ENCODE data around the gene ZNF611. TPM values are rescaled to one million over a fixed set of nuclear protein-coding genes. Genes with fewer than 3 reads are reported as not detected.
A peak's percentile ranks its signal among the peaks of the same experiment; 100 is the strongest.
"Not testable (repeated sequence)": the region's sequence is repeated elsewhere in the genome, so short reads cannot be mapped to it uniquely, and the experiment has no call there.

Gene ZNF611
- 11.9 and 15.7 TPM in 2 replicates for total RNA-seq

- DNase-seq = peak; percentile 97
These were observed at the start of gene ZNF611 for GRCh38 chr19:52734893-52735661. Gene ZNF611 (minus strand): TSS chr19:52735044. CDS start chr19:52715894, 19,150 bp downstream.

GRCh38 chr19:52782864-52783263, 48.0 kb upstream of the ZNF611 start:
- DNase-seq = not testable (repeated sequence)

DNA sequence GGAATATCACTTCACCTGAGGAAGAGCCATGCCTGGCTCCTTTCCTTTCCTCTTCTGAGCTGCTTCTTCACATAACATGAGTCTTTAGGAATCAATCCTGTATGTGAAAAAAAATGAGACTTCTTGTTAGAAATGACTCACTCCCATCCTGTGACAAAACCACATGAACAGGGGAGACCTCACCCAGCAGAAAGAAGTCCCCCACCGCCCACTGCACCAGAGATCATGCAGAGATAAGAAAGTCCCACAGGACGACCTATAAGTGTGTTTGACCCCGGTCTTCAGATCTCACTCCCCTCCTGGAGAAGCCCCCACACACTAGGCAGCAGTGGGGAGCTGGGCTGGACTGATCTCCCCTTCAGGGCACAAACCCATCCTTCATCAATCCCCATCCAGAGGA, 44.0 kb upstream of the ZNF611 start:
- no peak for DNase-seq

GRCh38 chr19:52756447-52756846, 21.6 kb upstream of the ZNF611 start:
- not testable (repeated sequence) for DNase-seq

DNA sequence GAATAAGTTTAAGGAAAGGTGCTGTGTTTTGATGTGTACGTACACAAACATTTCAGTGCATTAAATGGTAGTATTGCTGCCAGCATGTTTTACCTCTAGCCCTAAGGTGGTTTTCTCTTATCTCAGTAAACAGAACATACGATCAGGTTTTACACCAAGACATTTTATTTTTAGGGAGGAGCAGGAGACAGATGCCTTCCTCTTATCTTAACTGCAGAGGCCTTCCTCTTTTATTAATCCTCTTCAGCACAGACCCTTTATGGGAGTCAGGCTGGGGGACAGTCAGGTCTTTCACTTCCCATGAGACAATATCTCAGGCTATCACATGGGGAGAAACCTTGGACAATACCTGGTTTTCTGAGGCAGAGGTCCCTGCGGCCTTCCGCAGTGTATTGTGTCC, 14.9 kb upstream of the ZNF611 start:
- DNase-seq = no peak

DNA sequence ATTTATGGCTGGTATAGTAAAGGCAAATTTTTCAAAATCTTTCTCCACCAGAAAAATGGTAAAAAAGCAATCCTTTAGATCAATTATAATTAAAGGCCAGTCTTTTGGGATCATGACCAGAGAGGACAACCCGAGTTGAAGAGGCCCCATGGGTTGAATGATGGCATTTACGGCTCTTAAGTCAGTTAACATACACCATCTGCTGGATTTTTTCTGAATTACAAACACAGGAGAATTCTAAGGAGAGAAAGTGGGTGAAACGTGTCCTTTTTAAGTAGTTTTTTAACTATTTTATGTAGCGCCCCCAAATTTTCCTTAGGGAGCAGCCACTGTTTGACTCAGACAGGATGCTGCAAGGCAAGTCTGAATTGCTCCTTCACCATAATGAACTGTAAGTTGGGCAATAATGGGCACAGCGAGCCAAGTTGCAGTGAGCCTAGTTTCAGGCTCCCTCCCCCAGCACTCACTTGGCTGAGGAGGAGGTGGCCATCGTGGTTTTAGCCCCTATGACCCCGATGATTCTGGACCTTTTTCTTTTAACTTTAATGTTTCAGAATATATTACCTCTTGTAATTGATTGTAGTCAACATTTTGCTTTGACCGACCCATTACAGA, 13.6 kb upstream of the ZNF611 start:
- peak; percentile 72 for DNase-seq

DNA sequence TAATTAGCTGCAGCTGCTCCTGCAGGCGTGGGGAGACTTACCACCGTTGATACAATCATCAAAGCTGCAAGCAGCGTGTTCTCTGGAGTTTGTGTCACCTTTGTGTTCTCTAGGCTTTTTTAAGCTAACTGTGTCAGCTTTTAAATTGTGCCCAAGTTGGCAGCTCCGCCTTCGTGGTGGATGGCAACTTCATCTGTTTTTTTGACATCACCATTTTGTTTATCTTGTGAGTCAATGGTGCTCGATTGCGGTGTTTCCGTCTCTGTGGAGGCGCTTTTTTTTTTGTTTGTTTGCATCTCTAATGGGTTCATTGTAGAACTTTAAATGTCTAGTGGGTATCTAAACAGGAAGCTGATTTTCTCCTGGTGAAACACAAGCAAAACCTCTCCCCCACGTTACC, 11.1 kb upstream of the ZNF611 start:
- peak; percentile 10 for DNase-seq

DNA sequence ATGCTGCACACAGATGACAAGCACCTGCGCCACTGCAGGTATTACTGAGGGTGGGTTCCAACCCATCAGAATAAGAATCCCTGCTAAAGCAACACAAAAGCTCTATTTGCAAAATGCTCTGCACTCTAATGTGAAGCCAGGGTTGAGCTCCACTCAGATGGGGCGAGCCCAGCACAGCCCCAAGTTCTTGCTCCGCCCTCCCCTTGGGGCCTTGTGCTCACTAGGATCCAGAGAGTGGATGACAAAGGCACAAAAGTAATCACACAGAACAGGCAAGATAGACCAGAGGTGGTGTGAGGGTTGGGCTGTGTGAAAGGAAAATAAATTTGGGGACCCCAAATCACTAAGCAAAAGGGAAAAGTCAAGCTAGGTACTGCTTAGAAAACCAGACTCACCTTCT, 8.2 kb upstream of the ZNF611 start:
- no peak for DNase-seq

- no peak for DNase-seq
These were observed 7.7 kb upstream of the ZNF611 start for GRCh38 chr19:52742516-52742915.

DNA sequence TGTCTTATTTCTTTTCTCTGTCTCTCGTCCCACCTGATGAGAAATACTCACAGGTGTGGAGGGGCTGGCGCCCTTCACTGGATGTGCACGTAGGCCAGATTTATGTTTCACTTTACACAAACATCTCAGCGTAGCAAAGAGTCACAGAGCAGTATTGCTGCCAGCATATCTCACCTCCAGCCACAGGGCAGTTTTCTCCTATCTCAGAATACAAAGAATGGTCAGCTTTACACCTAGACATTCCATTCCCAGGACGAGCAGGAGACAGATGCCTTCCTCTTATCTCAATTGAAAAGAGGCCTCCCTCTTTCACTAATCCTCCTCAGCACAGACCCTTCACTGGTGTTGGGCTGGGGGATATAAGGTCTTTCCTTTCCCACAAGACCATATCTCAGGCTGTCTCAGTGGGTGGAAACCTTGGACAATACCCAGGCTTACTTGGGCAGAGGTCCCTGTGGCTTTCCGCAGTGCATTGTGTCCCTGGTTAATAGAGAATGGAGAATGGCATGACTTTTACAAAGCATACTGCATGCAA, 7.2 kb upstream of the ZNF611 start:
- DNase-seq = no peak

DNA sequence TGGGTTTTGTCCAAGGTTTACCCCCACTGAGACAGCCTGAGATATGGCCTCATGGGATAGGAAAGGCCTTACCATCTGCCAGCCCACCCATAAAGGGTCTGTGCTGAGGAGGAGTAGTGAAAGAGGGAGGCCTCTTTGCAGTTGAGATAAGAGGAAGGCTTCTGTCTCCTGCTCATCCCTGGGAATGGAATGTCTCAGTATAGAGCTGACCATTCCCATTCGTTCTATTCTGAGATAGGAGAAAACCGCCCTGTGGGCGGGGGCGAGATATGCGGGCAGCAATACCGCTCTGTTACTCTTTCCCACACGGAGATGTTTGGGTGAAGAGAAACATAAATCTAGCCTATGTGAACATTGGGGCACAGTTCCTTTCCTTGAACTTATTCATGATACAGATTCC, 6.5 kb upstream of the ZNF611 start:
- DNase-seq = not testable (repeated sequence)

GRCh38 chr19:52739576-52739975, 4.7 kb upstream of the ZNF611 start:
- no peak for DNase-seq

GRCh38 chr19:52735734-52736133, 890 bp upstream of the ZNF611 start:
- peak; percentile 90 for DNase-seq

GRCh38 chr19:52734331-52734892, 432 bp downstream of the ZNF611 start:
- DNase-seq = peak; percentile 38

GRCh38 chr19:52726051-52726450, 8.8 kb downstream of the ZNF611 start:
- not testable (repeated sequence) for DNase-seq

- DNase-seq = no peak
These were observed 9.3 kb downstream of the ZNF611 start for GRCh38 chr19:52725528-52725961.

GRCh38 chr19:52724701-52725514, 9.9 kb downstream of the ZNF611 start:
- DNase-seq = no peak

- DNase-seq = not testable (repeated sequence)
These were observed 10.8 kb downstream of the ZNF611 start for GRCh38 chr19:52723907-52724598.

- peak; percentile 78 for DNase-seq
These were observed 12.5 kb downstream of the ZNF611 start for GRCh38 chr19:52722062-52723003.

DNA sequence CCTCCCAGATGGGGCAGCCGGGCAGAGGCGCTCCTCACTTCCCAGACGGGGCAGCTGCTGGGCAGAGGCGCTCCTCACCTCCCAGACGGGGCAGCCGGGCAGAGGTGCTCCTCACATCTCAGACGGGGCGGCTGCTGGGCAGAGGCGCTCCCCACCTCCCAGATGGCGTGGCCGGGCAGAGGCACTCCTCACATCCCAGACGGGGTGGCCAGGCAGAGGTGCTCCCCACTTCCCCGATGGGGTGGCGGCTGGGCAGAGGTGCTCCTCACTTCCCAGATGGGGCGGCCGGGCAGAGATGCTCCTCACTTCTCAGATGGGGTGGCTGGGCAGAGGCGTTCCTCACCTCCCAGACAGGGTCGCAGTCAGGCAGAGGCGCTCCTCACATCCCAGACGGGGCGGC, 14.3 kb downstream of the ZNF611 start:
- not testable (repeated sequence) for DNase-seq

GRCh38 chr19:52716522-52716921, 18.3 kb downstream of the ZNF611 start:
- no peak for DNase-seq

Measured in dermis blood vessel endothelial cell (primary cell).